ENCODE results near the gene CPA4. TPM values are rescaled to one million over a fixed set of nuclear protein-coding genes. Genes with fewer than 3 reads are reported as not detected.

The CPA4 gene
- total and polyA plus RNA-seq, 8 donors: 0.12 to 0.90 TPM; not detected in 6

- no peaks in the 10 kb centered on the region for H3K4me1 ChIP-seq
- no peak for DNase-seq
- H3K27ac ChIP-seq: no peak overlapping the region
- H3K27me3 ChIP-seq: no peaks in the 10 kb centered on the region
- no peak overlapping the region for H3K4me3 ChIP-seq
- intact Hi-C loops (cut with DNase I; ENCODE audit: low total_unique reads): no loop called here
- H3K9me3 ChIP-seq: peaks cover 0 to 69% (median 39%) of the 10 kb centered on the region in 4 donors
- no peaks in the 10 kb centered on the region for H3K36me3 ChIP-seq
- WGBS, 5 donors: 69 to 96% (median 74%) methylated on average over 2 of the region's 2 CpGs
- TF ChIP-seq POLR2AphosphoS5 (IDR thresholded peaks at IDR 0.05): no peak
Measured at GRCh38 chr7:130256704-130257103, 36.3 kb upstream of the CPA4 start.

DNA sequence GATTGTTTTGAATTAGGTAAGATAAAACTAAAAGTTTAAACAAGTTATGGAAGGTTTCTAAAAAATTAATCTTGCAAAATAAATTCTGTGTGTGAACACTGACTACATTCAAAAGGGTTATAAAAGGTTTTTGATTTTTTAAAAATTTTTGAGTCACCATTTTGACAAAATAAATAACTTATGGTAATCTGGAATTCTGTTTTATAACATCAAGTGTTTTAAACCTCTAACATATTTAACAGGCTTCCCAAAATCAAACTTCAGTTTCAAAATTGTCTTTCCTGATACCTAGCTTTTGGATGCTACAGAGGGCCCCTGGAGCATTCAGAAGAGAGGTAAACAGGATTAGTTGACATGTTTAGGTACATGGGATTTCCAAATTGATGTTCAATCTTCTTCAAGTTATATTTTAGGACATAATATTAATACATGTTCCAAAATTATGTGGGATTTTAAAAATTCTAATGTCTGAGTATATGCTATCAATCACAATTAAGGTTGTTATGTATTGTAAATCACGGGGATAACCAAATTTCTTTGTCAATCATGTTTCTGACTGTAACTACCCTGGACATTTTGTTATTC is 34.4 kb upstream of the CPA4 start:
- 60 to 68% (median 63%) methylated on average over 1 of the region's 1 CpG for WGBS, 5 donors
- Histone ChIP-seq H3K36me3 (no peaks in the 10 kb centered on the region), H3K4me3 (no peak overlapping the region), H3K27ac (no peak overlapping the region), H3K27me3 (no peaks in the 10 kb centered on the region), H3K9me3 (peaks cover 0 to 62% (median 39%) of the 10 kb centered on the region in 4 donors), H3K4me1 (no peaks in the 10 kb centered on the region)
- intact Hi-C loops (cut with DNase I; ENCODE audit: low total_unique reads): no loop called here
- no peak for TF ChIP-seq EP300 (IDR thresholded peaks at IDR 0.05)
- no peak for TF ChIP-seq POLR2A (IDR thresholded peaks at IDR 0.05)
- TF ChIP-seq, protein P1, sequence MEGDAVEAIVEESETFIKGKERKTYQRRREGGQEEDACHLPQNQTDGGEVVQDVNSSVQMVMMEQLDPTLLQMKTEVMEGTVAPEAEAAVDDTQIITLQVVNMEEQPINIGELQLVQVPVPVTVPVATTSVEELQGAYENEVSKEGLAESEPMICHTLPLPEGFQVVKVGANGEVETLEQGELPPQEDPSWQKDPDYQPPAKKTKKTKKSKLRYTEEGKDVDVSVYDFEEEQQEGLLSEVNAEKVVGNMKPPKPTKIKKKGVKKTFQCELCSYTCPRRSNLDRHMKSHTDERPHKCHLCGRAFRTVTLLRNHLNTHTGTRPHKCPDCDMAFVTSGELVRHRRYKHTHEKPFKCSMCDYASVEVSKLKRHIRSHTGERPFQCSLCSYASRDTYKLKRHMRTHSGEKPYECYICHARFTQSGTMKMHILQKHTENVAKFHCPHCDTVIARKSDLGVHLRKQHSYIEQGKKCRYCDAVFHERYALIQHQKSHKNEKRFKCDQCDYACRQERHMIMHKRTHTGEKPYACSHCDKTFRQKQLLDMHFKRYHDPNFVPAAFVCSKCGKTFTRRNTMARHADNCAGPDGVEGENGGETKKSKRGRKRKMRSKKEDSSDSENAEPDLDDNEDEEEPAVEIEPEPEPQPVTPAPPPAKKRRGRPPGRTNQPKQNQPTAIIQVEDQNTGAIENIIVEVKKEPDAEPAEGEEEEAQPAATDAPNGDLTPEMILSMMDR (IDR thresholded peaks at IDR 0.05): no peak
- TF ChIP-seq POLR2AphosphoS5 (IDR thresholded peaks at IDR 0.05): no peak
- no peak for DNase-seq

GRCh38 chr7:130262448-130262847 is 30.5 kb upstream of the CPA4 start:
- TF ChIP-seq EP300 (IDR thresholded peaks at IDR 0.05) (no peak), POLR2A (IDR thresholded peaks at IDR 0.05) (no peak), POLR2AphosphoS5 (IDR thresholded peaks at IDR 0.05) (no peak)
- TF ChIP-seq, protein P1 (IDR thresholded peaks at IDR 0.05): no peak
- intact Hi-C loops (cut with DNase I; ENCODE audit: low total_unique reads): no loop called here
- 46 to 67% (median 62%) methylated on average over 2 of the region's 2 CpGs for WGBS, 5 donors
- H3K4me1 ChIP-seq: no peaks in the 10 kb centered on the region
- DNase-seq: no peak
- H3K27me3 ChIP-seq: no peaks in the 10 kb centered on the region
- peaks cover 0 to 37% (median 28%) of the 10 kb centered on the region in 4 donors for H3K9me3 ChIP-seq
- no peak overlapping the region for H3K27ac ChIP-seq
- H3K36me3 ChIP-seq: no peaks in the 10 kb centered on the region
- no peak overlapping the region for H3K4me3 ChIP-seq

- Histone ChIP-seq H3K4me3 (no peak overlapping the region), H3K27me3 (no peaks in the 10 kb centered on the region), H3K4me1 (no peaks in the 10 kb centered on the region), H3K27ac (no peak overlapping the region), H3K9me3 (peaks cover 0 to 31% (median 22%) of the 10 kb centered on the region in 4 donors), H3K36me3 (no peaks in the 10 kb centered on the region)
- 62 to 88% (median 78%) methylated on average over 2 of the region's 2 CpGs for WGBS, 5 donors
- intact Hi-C loops (cut with DNase I; ENCODE audit: low total_unique reads): no loop called here
- DNase-seq: no peak
- TF ChIP-seq POLR2A (IDR thresholded peaks at IDR 0.05) (no peak), POLR2AphosphoS5 (IDR thresholded peaks at IDR 0.05) (no peak), EP300 (IDR thresholded peaks at IDR 0.05) (no peak)
- TF ChIP-seq, protein P1 (IDR thresholded peaks at IDR 0.05): no peak
Measured at GRCh38 chr7:130263130-130263529, 29.8 kb upstream of the CPA4 start.

- Histone ChIP-seq H3K9me3 (no peaks in the 10 kb centered on the region), H3K4me3 (no peak within 1 kb of the TSS), H3K27ac (peak within 1 kb of the TSS in 1 of 5 donors; percentile 25), H3K27me3 (no peaks in the 10 kb centered on the region), H3K4me1 (no peaks in the 10 kb centered on the region), H3K36me3 (no peaks in the 10 kb centered on the region)
- WGBS, 5 donors: 56 to 69% (median 63%) methylated on average over 3 of the region's 3 CpGs
- intact Hi-C loops (cut with DNase I; ENCODE audit: low total_unique reads): no loop called here
- DNase-seq: no peak
- TF ChIP-seq, protein P1 (IDR thresholded peaks at IDR 0.05): no peak
- TF ChIP-seq POLR2AphosphoS5 (IDR thresholded peaks at IDR 0.05) (no peak), POLR2A (IDR thresholded peaks at IDR 0.05) (no peak)
Measured at GRCh38 chr7:130266258-130266960, 26.6 kb upstream of the CPA4 start, which contains the start of gene CPA2. Gene CPA2, plus strand, starts transcription at chr7:130266863. Its CDS starts 19 bp downstream, at chr7:130266882.
